ENCODE results near the gene NPY5R.

The NPY5R gene

GRCh38 chr4:163331629-163332376 lies 11.9 kb upstream of the NPY5R start:
- peak overlapping the region; percentile 40 for H3K4me3 ChIP-seq (ENCODE audit: low read depth, low read length)
- TF ChIP-seq CTCF (IDR thresholded peaks at IDR 0.05; ENCODE audit: borderline replicate concordance, insufficient read depth, low read depth, low read length), result no peak

GRCh38 chr4:163332526-163333406 lies 10.9 kb upstream of the NPY5R start, which contains the start of gene NPY1R:
NPY1R (minus strand) TSS chr4:163332596; CDS start chr4:163326554, 6,042 bp downstream.
- peak; percentile 57; the same call in 1 of the 2 replicates for TF ChIP-seq CTCF (IDR thresholded peaks at IDR 0.05; ENCODE audit: borderline replicate concordance, insufficient read depth, low read depth, low read length)
- H3K4me3 ChIP-seq (ENCODE audit: low read depth, low read length), result peak within 1 kb of the TSS; percentile 40

- no peak for TF ChIP-seq CTCF (IDR thresholded peaks at IDR 0.05; ENCODE audit: borderline replicate concordance, insufficient read depth, low read depth, low read length)
- H3K4me3 ChIP-seq (ENCODE audit: low read depth, low read length), result no peak overlapping the region
These were observed 8.3 kb upstream of the NPY5R start for GRCh38 chr4:163335384-163335783.

- no peak overlapping the region for H3K4me3 ChIP-seq (ENCODE audit: low read depth, low read length)
- no peak for TF ChIP-seq CTCF (IDR thresholded peaks at IDR 0.05; ENCODE audit: borderline replicate concordance, insufficient read depth, low read depth, low read length)
These were observed 744 bp downstream of the NPY5R start for GRCh38 chr4:163344147-163345125.

- H3K4me3 ChIP-seq (ENCODE audit: low read depth, low read length), result no peak overlapping the region
- no peak for TF ChIP-seq CTCF (IDR thresholded peaks at IDR 0.05; ENCODE audit: borderline replicate concordance, insufficient read depth, low read depth, low read length)
These were observed 7.0 kb downstream of the NPY5R start for GRCh38 chr4:163350672-163351071.

GRCh38 chr4:163353054-163353453 lies 9.4 kb downstream of the NPY5R start:
- no peak for TF ChIP-seq CTCF (IDR thresholded peaks at IDR 0.05; ENCODE audit: borderline replicate concordance, insufficient read depth, low read depth, low read length)
- H3K4me3 ChIP-seq (ENCODE audit: low read depth, low read length), result no peak overlapping the region
